ELF-1 (cell line): ENCODE results near the gene SMURF1.

Source experiments
- DNase-seq: peaks from one replicate; pipeline ENCODE4 v3.0.0-alpha.2; 2016; ENCODE audit warnings: low read depth, low spot score

Gene SMURF1

GRCh38 chr7:99141841-99142726 is 1.8 kb downstream of the SMURF1 start:
- peak; percentile 80 for DNase-seq

GRCh38 chr7:99141334-99141733 is 2.6 kb downstream of the SMURF1 start:
- DNase-seq = no peak

- DNase-seq = no peak
These were observed 3.1 kb downstream of the SMURF1 start for GRCh38 chr7:99140813-99141212.

- DNase-seq = no peak
These were observed 4.9 kb downstream of the SMURF1 start for GRCh38 chr7:99139036-99139435.

- DNase-seq = peak; percentile 91
These were observed 6.3 kb downstream of the SMURF1 start for GRCh38 chr7:99137411-99138180.

GRCh38 chr7:99135938-99136337 is 8.0 kb downstream of the SMURF1 start:
- no peak for DNase-seq

- DNase-seq = no peak
These were observed 9.9 kb downstream of the SMURF1 start for GRCh38 chr7:99133766-99134564.

GRCh38 chr7:99132595-99133321 is 11.2 kb downstream of the SMURF1 start:
- no peak for DNase-seq

- no peak for DNase-seq
These were observed 12.6 kb downstream of the SMURF1 start for GRCh38 chr7:99131290-99131689.

GRCh38 chr7:99129536-99129935 is 14.4 kb downstream of the SMURF1 start:
- DNase-seq = no peak

GRCh38 chr7:99129001-99129400 is 14.9 kb downstream of the SMURF1 start:
- DNase-seq = no peak

GRCh38 chr7:99128076-99128950 is 15.6 kb downstream of the SMURF1 start:
- DNase-seq = no peak

- no peak for DNase-seq
These were observed 16.3 kb downstream of the SMURF1 start for GRCh38 chr7:99127636-99128035.

- DNase-seq = peak; percentile 53
These were observed 16.9 kb downstream of the SMURF1 start for GRCh38 chr7:99126921-99127553.

- peak; percentile 10 for DNase-seq
These were observed 18.4 kb downstream of the SMURF1 start for GRCh38 chr7:99125505-99125865.

- no peak for DNase-seq
These were observed 19.0 kb downstream of the SMURF1 start for GRCh38 chr7:99124751-99125504.

GRCh38 chr7:99124236-99124635 is 19.7 kb downstream of the SMURF1 start:
- no peak for DNase-seq

- peak; percentile 14 for DNase-seq
These were observed 20.3 kb downstream of the SMURF1 start for GRCh38 chr7:99123571-99124033.

GRCh38 chr7:99122762-99123161 is 21.1 kb downstream of the SMURF1 start:
- no peak for DNase-seq
